Measurements from ENCODE around the gene WDR37.
A peak's percentile ranks its signal among the peaks of the same experiment; 100 is the strongest.

The WDR37 gene

GRCh38 chr10:1074052-1074747, 18.0 kb downstream of the WDR37 start:
- H3K4me1 ChIP-seq (ENCODE audit: control insufficient read depth, insufficient read depth, low read length) = no peaks in the 10 kb centered on the region
- peaks cover 14 to 42% of the 10 kb centered on the region in 2 experiments for H3K36me3 ChIP-seq (ENCODE audit: control insufficient read depth in 2 of 2, insufficient read depth in 1 of 2, low read length in 2 of 2)
- no peaks in the 10 kb centered on the region for H3K9me3 ChIP-seq (ENCODE audit: control insufficient read depth, insufficient read depth, low read depth, low read length)
- 0 out of 2 replicates have a peak, but pooled peaks have one; percentile 29 for TF ChIP-seq ZFHX2 (tag by site-specific recombination; conservative IDR thresholded peaks at IDR 0.05)
- peak; percentile 63; the same call in 1 of the 2 replicates for TF ChIP-seq EGR2 (tag by site-specific recombination; IDR thresholded peaks at IDR 0.05; ENCODE audit: low read depth)
- no peak for TF ChIP-seq KLF17 (tag by site-specific recombination; IDR thresholded peaks at IDR 0.05)
- ChIA-PET CTCF (interaction anchor here (0.6 to 0.7 kb wide), 2 partner anchors 18 to 53 kb away, joined by 3 to 5 read pairs; no protein-coding TSS in a partner anchor), POLR2A (interaction anchor here (2.4 kb wide), 1 partner anchor 25 kb away, joined by 8 read pairs; the partner anchor contains the start of gene IDI1)
- no peak overlapping the region for H3K4me3 ChIP-seq (ENCODE audit: low read depth, low read length)
- H3K27ac ChIP-seq (ENCODE audit: extremely low read depth, low read depth, low read length) = no peak overlapping the region

GRCh38 chr10:1074748-1075308, 18.6 kb downstream of the WDR37 start:
- no peak overlapping the region for H3K27ac ChIP-seq (ENCODE audit: extremely low read depth, low read depth, low read length)
- no peak for TF ChIP-seq ZBTB17 (tag by site-specific recombination; IDR thresholded peaks at IDR 0.05)
- peak; percentile 33 for TF ChIP-seq ZNF654 (tag by site-specific recombination; IDR thresholded peaks at IDR 0.05; ENCODE audit: low read depth)
- no peak for TF ChIP-seq ZNF837 (tag by site-specific recombination; IDR thresholded peaks at IDR 0.05)
- peak; percentile 86 for TF ChIP-seq PRDM1 (tag by site-specific recombination; IDR thresholded peaks at IDR 0.05)
- ChIA-PET POLR2A (interaction anchor here (2.4 kb wide), 1 partner anchor 26 kb away, joined by 8 read pairs; the partner anchor contains the start of gene IDI1), CTCF (interaction anchor here (0.6 kb wide), 2 partner anchors 50 to 53 kb away, joined by 3 to 5 read pairs; no protein-coding TSS in a partner anchor)
- H3K9me3 ChIP-seq (ENCODE audit: control insufficient read depth, insufficient read depth, low read depth, low read length) = no peaks in the 10 kb centered on the region
- no peak overlapping the region for H3K4me3 ChIP-seq (ENCODE audit: low read depth, low read length)
- H3K4me1 ChIP-seq (ENCODE audit: control insufficient read depth, insufficient read depth, low read length) = no peaks in the 10 kb centered on the region
- H3K36me3 ChIP-seq (ENCODE audit: control insufficient read depth in 2 of 2, insufficient read depth in 1 of 2, low read length in 2 of 2) = peaks cover 14 to 48% of the 10 kb centered on the region in 2 experiments

- Histone ChIP-seq H3K4me1 (ENCODE audit: control insufficient read depth, insufficient read depth, low read length) (no peaks in the 10 kb centered on the region), H3K9me3 (ENCODE audit: control insufficient read depth, insufficient read depth, low read depth, low read length) (no peaks in the 10 kb centered on the region), H3K36me3 (ENCODE audit: control insufficient read depth in 2 of 2, insufficient read depth in 1 of 2, low read length in 2 of 2) (peaks cover 29 to 57% of the 10 kb centered on the region in 2 experiments), H3K27ac (ENCODE audit: extremely low read depth, low read depth, low read length) (no peak overlapping the region), H3K4me3 (ENCODE audit: low read depth, low read length) (no peak overlapping the region)
- ChIA-PET POLR2A (no interaction called here), CTCF (interaction anchor here (1.0 kb wide), 1 partner anchor 32 kb away, joined by 3 read pairs; no protein-coding TSS in a partner anchor)
- TF ChIP-seq ZNF266 (tag by site-specific recombination; IDR thresholded peaks at IDR 0.05; ENCODE audit: low read depth) = no peak
- no peak for TF ChIP-seq ZNF221 (tag by site-specific recombination; IDR thresholded peaks at IDR 0.05; ENCODE audit: borderline replicate concordance)
- no peak for TF ChIP-seq ZNF280C (tag by site-specific recombination; IDR thresholded peaks at IDR 0.05)
- TF ChIP-seq ZNF560 (tag by site-specific recombination; IDR thresholded peaks at IDR 0.05; ENCODE audit: borderline replicate concordance) = no peak
- no peak for TF ChIP-seq TRIM28 (IDR thresholded peaks at IDR 0.05; ENCODE audit: borderline replicate concordance, low read length)
- no peak for TF ChIP-seq ZNF140 (tag by site-specific recombination; IDR thresholded peaks at IDR 0.05)
- TF ChIP-seq GLIS2 (tag by site-specific recombination; IDR thresholded peaks at IDR 0.05) = no peak
- TF ChIP-seq ZSCAN23 (tag by site-specific recombination; IDR thresholded peaks at IDR 0.05) = no peak
- TF ChIP-seq ZNF350 (tag by site-specific recombination; IDR thresholded peaks at IDR 0.05) = no peak
- TF ChIP-seq PRDM10 (tag by site-specific recombination; IDR thresholded peaks at IDR 0.05) = no peak
These were observed 22.5 kb downstream of the WDR37 start for GRCh38 chr10:1078668-1079067.

Data from HEK293 (cell line).